Stimulated activated CD8-positive, alpha-beta memory T cell treated with anti-CD3 and anti-CD28 coated beads, Interleukin-12 subunit alpha, Interleukin-12 subunit beta, amount 100 ng/mL, for 1 hour (primary cell): ENCODE data around the gene MADCAM1.

ENCODE experiments used
- DNase-seq: peaks from one replicate; pipeline ENCODE4 v3.0.0-alpha.2; 2020; ENCODE audit warnings: low read depth

Gene MADCAM1

DNA sequence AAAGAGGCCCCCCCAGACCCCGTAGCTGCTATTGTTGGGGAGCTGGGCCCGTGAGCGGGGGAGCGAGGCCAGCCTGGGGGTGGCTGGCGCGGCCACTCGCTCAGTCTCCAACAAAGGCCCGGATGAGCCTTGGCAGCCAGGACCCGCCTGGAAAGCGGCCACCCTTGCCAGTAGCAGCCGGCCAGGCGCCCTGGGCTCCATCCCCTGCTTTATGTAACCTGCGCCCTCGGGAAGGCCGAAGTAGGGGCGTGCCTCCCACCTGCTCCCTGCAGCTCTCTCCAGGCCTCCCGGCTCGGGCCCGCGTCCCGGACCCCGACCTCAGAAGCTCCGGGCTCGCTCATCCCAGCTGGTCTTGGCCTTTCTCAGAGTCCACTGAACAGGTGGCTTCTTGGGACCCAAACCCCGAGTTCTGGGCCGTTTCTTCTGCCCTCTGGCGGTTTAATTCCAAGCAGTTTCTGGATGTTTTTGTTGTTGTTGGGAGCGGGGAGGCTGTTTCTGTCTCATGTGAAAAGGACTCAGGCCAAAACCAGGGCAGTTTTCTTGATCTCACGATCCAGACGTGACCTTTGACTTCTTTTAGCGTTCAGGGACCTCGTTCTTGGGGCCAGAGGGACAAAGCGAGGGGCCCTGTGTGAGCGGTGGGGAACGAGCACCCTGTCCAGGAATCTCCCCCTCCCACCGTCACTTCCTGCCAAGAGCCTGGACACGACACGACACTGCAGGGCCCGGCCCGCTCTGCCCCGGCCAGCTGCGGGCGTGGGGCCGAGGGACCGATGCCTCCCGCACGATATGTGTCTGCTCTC is 36.5 kb downstream of the MADCAM1 start:
- no peak for DNase-seq

DNA sequence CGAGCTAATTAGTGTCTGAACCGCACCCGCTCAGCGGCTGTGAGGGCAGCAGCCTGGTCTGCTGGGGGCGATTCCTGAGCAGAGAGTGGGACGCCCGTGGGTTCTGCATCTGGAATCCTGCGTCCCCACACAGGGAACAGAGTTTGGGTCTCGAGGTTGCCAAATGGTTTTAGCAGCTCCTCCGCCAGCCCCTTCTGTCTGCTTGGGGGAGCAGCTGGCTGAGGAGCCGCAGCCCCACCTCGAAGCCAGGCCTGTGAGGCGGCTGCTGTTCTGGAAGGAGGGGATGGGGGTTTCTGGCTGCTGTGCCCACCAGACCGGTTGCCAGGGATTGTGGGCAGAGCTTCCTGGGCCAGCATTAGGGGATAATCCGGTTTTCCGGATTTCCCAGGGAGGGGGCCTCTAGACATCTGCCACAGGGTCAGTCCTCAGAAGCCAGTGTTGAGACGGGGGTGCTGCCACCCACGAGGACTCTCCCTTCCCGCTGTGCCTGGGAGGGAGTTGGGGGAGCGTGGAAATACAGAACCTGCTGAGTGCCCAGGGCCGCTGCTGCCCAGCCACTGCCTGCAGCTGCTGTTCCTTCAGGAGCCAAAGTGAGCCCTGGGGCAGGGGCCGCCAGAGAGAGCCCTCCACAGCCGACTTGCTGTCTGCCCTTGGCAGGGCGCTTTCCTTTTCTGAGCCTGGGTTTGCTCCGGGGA is 37.2 kb downstream of the MADCAM1 start:
- no peak for DNase-seq

DNA sequence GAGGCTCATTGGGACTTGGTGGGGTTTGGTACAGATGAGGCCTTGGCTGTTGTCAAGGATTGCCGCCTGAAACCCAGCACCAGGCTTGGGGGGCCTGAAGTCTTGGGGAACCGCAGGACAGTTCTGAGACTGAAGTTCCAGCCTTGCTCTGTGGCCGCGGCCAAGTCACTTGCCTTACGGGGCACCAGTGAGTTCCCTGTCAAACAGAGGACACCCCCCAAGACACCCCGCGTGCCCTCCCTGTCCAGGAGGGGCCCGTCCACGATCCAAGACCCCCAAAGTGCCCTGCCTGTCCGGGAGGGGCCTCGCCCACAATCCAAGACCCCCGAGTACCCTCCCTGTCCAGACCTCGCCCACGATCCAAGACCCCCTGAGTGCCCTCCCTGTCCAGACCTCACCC is 37.8 kb downstream of the MADCAM1 start:
- DNase-seq, result no peak

DNA sequence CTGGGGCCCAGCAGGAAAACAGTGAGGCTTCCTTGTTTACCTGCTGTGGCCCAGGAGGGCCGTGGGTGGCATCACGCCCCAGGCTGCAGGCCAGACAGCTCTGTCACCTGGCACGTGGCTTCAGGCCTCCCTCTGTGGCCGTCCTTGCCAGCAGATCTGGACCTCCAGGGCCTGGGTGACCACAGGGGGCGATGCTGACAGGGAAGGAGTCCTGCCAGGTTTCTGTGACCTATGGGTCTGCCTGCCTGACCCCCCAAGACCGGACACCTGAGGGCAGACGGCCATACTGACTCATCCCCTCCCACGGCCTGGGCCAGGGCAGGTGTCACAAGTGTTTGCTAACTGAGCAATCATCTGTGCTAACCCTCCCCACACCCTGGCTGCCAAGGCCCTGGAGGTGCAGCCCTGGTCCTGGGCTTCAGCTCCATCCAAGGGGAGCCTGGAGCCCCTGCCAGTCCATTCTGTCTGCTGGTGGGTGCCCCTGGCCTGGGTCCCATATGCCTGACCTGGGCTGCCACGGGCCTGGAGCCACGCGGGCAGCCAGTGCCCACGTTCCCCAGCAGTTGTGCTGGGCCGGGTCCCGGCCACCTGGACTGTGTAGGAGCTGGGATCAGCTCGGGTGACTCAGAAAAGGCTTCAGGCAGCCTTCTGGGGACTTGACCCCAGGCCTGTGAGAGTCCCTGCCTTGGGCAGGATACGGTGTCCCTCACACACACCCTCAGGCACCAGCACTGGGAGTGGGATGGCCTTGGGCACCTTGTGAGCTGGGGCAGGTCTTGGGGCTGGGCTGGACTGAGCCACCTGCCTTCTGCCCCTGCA is 38.9 kb downstream of the MADCAM1 start:
- no peak for DNase-seq

DNA sequence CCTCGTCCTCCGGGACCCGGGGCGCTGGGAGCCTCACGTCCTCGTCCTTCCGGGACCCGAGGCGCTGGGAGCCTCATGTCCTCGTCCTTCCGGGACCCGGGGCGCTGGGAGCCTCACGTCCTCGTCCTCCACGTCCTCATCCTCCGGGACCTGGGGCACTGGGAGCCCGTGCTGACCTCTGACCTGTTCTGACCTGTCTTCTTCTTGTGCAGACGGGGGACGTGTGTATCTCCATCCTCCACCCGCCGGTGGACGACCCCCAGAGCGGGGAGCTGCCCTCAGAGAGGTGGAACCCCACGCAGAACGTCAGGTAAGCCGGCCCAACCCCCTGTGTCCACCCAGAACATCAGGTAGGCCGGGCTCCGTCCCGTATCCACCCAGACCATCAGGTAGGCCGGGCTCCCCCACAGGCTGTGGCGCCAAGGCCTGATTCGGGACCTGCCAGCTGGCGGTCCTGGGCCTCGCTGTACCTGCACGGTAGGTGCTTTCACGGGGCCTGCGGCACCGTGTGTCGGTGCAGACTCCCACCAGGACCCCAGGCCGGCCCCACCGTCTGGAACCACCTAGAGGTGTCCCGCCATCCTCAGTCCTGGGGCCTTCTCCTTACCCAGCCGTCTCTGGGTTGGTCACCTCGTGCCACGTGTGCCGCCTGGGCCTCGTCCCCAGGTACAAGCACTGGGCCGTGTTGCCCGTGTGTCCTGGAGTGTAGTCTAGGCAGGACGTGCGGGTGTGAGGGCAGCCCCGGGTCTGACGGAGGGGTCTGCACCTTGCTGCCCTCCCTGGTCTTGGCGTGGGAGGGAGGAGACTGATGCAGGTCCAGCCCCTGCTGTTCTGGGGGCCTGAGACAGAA is 40.0 kb downstream of the MADCAM1 start:
- DNase-seq, result no peak

DNA sequence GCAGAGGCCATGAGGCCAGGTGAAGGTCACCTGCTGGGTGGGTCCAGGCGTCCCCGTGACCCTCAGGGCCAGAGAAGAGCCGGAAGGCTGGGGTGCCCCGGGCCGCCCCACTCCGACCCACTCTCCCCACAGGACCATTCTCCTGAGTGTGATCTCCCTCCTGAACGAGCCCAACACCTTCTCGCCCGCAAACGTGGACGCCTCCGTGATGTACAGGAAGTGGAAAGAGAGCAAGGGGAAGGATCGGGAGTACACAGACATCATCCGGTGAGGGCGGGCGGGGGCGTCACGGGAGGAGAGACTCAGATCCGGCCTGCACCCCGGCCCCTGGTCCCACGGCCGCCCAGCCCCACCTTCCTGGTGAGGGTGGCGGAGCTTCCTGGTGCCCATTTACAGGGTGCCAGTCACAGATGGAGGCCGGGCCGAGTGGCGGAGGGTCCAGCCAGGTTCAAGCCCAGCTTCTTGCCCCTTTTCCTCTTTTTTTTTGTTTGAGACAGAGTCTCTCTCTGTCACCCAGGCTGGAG is 40.7 kb downstream of the MADCAM1 start:
- DNase-seq, result no peak

DNA sequence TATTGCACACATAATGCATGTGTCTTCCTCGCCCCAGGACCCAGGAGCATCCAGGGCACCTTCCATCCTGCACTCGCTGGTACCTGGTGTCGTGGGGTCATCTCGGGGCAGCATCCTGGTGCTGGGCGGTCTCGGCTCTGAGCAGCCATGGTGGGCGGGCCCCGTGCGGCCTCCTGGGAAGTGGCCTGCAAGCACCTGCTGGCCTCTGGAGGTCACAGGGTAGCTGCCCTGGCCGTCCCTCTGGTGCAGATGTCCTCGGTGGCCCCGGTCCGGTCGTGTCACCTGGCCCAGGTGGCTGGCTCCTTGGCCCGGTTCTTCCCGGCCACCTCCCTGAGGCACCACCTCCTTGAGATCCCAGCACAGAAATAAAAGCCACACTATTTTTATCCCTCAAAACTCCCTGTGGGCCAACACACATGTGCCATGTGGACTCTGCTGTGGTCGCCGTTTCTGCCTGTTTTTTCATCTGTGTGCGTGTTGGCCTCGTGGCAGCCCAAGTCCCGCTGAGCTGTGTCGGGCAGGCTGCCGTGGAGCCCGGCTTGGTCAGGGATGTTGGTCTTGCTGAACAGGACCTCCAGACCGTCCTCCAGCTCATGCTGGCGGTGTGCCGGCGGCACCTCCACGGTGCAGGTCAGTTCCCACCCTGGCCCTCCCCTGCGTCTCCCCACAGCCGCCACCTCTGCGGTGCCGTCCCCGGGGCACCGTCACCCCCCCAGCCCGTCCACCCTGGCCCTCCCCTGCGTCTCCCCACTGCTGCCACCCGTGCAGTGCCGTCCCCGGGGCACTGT is 42.5 kb downstream of the MADCAM1 start:
- no peak for DNase-seq

DNA sequence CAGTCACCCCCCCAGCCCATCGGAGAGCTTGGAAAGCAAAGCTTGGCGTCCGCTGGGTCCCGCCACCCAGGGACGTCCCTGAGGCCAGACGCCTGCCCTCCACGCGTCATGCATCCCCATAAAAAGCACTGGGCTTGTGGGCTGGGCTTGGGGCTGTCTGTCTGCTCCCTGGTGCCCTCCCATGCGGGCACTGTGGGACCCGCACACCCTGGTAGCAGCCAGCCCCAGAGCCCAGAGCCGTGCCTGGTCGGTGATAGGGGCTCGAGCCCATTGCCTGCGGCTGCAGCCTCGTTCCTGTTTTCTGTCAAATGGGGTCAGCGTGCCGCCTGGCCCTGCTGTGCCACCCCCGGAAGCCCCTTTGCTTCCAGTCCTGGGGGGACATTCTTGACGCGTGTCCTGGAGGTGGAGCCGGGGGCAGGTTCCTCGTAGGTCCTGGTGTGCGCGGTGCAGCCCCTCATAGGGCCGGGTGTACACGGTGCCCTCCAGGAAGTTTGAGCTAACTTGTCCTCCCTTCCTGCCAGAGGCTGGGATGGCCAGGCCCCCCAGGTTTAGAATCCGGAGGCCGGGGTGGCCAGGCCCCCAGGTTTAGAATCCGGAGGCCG is 43.2 kb downstream of the MADCAM1 start:
- no peak for DNase-seq

DNA sequence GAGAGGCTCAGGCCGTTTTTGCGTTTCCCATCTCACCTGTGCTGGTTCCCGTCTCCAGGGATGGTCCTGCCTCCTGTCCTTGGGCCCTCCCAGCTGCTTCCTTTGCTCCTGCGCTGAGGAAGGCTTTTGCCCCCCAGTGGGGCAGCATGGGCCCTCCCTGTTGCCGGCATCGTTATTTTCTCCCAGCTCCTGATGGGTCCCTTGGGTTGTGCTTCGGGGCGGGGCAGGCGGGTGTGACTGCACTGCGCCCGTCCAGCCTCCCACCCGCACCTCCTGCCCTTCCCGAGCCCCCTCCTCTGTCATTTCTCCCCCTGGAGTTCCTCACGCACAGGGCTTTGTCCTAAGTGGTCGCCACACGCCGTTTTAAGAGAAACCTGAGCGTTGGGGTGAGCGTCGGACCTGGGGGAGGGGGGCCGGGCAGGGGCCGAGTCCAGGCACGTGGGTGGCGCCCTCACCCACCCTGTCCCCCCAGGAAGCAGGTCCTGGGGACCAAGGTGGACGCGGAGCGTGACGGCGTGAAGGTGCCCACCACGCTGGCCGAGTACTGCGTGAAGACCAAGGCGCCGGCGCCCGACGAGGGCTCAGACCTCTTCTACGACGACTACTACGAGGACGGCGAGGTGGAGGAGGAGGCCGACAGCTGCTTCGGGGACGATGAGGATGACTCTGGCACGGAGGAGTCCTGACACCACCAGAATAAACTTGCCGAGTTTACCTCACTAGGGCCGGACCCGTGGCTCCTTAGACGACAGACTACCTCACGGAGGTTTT is 44.8 kb downstream of the MADCAM1 start:
- no peak for DNase-seq

DNA sequence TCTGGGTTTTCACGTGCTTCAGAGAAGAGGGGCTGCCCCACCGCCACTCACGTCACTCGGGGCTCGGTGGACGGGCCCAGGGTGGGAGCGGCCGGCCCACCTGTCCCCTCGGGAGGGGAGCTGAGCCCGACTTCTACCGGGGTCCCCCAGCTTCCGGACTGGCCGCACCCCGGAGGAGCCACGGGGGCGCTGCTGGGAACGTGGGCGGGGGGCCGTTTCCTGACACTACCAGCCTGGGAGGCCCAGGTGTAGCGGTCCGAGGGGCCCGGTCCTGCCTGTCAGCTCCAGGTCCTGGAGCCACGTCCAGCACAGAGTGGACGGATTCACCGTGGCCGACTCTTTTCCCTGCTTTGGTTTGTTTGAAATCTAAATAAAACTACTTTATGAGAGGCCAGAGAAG is 45.4 kb downstream of the MADCAM1 start:
- no peak for DNase-seq

DNA sequence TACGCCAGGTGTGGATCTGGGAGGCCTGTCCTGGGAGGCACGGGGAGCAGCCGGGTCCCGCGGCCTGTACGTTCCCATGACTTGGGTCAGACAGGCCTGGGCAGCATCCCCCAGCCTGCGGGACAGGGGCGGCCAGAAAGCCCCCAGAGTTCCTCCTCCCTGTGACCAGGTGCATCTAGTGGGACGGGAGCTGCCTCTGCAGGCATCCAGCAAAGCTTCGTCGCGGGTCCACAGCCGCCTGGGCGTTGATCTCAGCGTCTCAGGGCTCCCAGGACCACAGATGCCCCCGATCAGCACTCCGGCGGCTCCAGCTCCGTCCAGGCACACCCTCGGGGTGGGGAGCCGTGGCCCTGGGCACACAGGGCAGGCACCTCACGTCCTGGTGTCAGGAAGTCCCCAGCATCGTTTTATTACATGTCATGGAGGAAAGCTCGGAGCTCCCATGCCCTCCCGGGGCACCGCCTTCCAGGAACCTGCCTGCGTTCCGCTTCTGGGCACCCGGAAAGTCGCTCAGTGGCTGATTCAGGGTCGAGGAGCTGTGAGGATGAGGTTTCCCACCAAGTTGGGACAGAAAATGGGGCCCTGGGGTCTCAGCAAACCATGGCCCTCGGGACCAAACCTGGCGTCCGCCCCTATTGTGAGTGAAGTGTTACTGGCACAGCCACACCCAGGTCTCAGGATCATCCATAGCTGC is 46.0 kb downstream of the MADCAM1 start:
- DNase-seq, result no peak

DNA sequence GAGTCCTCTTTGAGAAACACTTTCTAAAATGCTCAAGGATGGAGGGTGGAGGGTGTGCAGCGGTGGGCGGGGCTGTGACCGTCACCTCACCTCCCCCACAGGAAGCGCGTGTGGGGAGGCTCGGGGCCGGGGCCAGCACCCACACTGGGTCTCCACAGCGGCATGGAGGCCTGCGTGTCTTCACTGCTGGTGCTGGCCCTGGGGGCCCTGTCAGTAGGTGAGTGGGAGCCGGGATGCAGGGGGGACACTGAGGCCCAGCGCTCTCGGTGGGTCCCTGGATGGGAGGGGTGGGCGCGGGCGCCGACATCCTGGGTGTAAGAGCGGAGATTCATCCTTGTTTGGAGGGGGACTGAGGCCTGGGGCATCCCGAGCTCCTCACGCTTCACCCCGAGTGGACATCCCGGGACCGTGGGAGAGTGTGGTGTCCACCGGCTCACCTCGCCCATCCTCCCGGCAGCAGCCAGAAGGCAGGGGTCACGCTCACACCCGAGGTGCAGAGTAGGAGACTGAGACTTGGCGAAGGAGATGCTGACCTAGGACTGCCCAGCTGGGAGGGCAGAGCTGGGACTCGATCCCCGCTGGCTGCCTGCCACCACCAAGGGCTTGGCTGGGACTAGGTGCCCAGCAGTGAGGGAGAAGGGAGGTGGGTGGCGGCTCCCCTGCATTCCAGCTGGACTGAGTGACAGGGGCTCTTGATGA is 47.8 kb downstream of the MADCAM1 start, which contains the start of gene GZMM:
TSS of gene GZMM (plus strand) at position 144 of the 699 bp plus-strand sequence. CDS start at position 163, 19 bp downstream.
- peak; percentile 59 for DNase-seq

DNA sequence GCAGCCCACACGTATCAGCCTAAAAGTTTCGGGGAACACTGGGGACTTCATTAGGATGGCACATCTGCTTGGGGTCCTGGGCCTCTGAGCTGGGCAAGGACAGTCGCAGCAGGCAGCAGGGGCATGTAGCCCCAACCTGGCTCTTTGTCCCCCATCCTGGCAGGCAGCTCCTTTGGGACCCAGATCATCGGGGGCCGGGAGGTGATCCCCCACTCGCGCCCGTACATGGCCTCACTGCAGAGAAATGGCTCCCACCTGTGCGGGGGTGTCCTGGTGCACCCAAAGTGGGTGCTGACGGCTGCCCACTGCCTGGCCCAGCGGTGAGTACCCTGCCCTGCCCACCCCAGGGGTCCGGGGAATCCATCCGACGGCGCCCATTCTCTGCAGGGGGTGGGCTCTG is 50.8 kb downstream of the MADCAM1 start:
- no peak for DNase-seq

DNA sequence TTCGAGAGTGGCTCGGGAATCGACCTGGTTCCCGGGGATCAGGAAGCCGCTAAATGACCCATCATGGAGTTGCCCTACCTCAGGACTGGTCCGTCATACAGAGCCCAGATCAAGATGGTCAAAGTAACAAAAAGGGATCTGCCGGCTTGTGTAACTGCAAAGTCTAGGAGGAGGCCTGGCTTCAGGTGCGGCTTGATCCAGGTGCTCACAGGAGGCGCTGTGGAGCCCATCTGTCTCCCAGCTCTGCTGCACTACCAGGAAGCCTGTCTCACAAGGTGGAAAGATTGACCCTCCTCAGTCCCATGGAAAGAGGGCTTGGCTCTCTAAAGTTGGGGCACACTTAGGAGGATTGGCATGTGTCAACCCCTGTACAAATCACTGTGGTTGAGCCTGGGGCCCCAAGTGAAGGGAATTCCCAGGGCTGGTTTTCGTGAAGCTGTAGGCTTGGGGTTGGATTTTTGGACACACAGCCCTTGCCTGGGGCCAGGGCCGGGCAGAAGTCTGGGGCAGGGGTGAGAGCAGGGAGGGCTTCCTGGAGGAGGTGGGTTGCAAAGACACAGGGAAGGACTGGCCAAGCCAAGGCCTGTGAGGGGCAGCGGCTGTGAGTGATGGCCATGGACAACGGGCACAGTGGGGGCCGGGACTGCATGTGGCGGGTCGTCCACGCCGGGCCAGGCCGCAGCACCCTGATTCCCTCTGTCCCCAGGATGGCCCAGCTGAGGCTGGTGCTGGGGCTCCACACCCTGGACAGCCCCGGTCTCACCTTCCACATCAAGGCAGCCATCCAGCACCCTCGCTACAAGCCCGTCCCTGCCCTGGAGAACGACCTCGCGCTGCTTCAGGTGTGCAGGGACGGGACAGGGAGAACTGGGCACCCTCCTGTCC is 51.8 kb downstream of the MADCAM1 start:
- no peak for DNase-seq

DNA sequence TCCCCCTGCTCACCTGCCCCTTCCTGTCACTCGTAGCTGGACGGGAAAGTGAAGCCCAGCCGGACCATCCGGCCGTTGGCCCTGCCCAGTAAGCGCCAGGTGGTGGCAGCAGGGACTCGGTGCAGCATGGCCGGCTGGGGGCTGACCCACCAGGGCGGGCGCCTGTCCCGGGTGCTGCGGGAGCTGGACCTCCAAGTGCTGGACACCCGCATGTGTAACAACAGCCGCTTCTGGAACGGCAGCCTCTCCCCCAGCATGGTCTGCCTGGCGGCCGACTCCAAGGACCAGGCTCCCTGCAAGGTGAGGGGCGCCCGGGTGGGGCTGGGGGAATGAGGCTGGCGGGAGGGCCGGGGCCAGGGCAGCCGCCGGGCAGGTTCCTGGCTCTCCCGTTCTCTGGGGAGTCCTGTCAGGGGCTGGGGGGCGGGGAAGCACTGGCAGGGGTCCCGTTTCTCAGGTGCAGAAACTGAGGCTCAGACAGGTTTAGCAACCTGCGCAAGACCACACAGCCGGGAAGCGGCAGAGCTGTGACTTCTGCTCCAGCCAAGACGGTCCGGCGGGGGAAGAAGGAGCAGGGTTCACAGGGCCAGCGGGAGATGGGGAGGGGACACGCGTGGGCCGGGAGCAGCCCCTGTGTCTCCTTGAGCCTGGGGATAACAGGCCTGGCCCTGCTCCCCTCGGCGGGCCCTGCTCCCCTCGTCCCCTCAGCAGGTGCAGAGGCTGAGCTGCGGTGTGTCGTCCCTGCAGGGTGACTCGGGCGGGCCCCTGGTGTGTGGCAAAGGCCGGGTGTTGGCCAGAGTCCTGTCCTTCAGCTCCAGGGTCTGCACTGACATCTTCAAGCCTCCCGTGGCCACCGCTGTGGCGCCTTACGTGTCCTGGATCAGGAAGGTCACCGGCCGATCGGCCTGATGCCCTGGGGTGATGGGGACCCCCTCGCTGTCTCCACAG is 52.9 kb downstream of the MADCAM1 start:
- no peak for DNase-seq

DNA sequence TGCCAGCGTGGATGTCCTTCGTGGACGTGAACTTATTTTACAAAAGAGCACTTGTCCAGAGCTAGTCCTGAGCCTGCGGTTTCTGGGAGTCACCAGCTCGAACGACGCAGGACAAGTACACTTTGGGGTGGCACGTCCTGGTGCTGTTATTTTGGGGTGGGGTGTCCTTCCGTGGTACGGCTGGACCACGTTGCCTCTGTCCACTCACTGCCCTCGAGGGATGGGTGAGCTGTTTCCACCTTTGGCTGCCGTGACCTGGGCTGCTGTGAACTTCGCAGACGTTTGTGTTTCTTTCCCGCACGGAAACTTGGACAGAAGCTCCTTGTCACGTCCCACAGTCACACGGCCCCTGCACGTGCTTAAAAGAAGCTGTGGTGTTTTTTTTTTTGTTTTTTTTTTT is 58.5 kb downstream of the MADCAM1 start:
- DNase-seq, result no peak
